Glutamatergic neuron (in vitro differentiated cells): ENCODE measurements around the gene ARID3A. TPM values are rescaled to one million over a fixed set of nuclear protein-coding genes. Genes with fewer than 3 reads are reported as not detected.

ENCODE experiments used
- DNase-seq: peaks from one replicate; pipeline ENCODE4 v3.0.0; 2022
- H3K27ac Mint-ChIP-seq: one replicate; pipeline ENCODE4 v1.8.0; 2020; ENCODE audit warnings: mild to moderate bottlenecking, mixed read lengths, inconsistent platforms; ENCODE audit not compliant: unreplicated experiment
- H3K27me3 Mint-ChIP-seq: one replicate; pipeline ENCODE4 v1.8.0; 2020; ENCODE audit warnings: mild to moderate bottlenecking, moderate library complexity, mixed read lengths, inconsistent platforms; ENCODE audit not compliant: unreplicated experiment
- H3K36me3 Mint-ChIP-seq: one replicate; pipeline ENCODE4 v1.8.0; 2020; ENCODE audit warnings: mild to moderate bottlenecking, mixed read lengths, inconsistent platforms; ENCODE audit not compliant: unreplicated experiment
- H3K4me1 Mint-ChIP-seq: one replicate; pipeline ENCODE4 v1.8.0; 2020; ENCODE audit warnings: mild to moderate bottlenecking, low read depth, mixed read lengths, inconsistent platforms; ENCODE audit not compliant: unreplicated experiment
- H3K4me3 Mint-ChIP-seq: one replicate; pipeline ENCODE4 v1.8.0; 2020; ENCODE audit warnings: mild to moderate bottlenecking, mixed read lengths, inconsistent platforms; ENCODE audit not compliant: unreplicated experiment
- H3K9me3 Mint-ChIP-seq: one replicate; pipeline ENCODE4 v1.8.0; 2020; ENCODE audit warnings: mild to moderate bottlenecking, moderate library complexity, mixed read lengths, inconsistent platforms; ENCODE audit not compliant: unreplicated experiment
- CTCF ChIP-seq: fragments of 200-600 bp; sonication (generic); IDR thresholded peaks from one replicate; pipeline ENCODE4 v1.5.0; 2021; ENCODE audit not compliant: partially characterized antibody, unreplicated experiment
- total RNA-seq: library from RNA; stranded (reverse); fragmentation: NEBNext Ultra II Directional; extraction: Animal tissue kit (Norgen Biotek cat#: 25700); gene quantifications from one replicate; pipeline ENCODE4 v1.2.1, GENCODE V29; 2021; ENCODE audit not compliant: unreplicated experiment

ARID3A gene
- total RNA-seq, 1 donor from 2014 or later, result 148 TPM

- Mint-ChIP-seq H3K27ac (no peak overlapping the region), H3K4me3 (no peak overlapping the region), H3K36me3 (no peaks in the 10 kb centered on the region), H3K9me3 (peaks cover 3% of the 10 kb centered on the region), H3K4me1 (no peaks in the 10 kb centered on the region), H3K27me3 (peaks cover 2% of the 10 kb centered on the region)
- DNase-seq, result no peak
- TF ChIP-seq CTCF, result no peak
Measured at GRCh38 chr19:884420-885211, 41.2 kb upstream of the ARID3A start.

- H3K4me3 Mint-ChIP-seq, result no peak overlapping the region
- no peaks in the 10 kb centered on the region for H3K4me1 Mint-ChIP-seq
- H3K9me3 Mint-ChIP-seq, result peaks cover 3% of the 10 kb centered on the region
- H3K27me3 Mint-ChIP-seq, result peaks cover 2% of the 10 kb centered on the region
- no peaks in the 10 kb centered on the region for H3K36me3 Mint-ChIP-seq
- no peak for TF ChIP-seq CTCF
- H3K27ac Mint-ChIP-seq, result no peak overlapping the region
- DNase-seq, result no peak
Measured at GRCh38 chr19:885536-886224, 40.2 kb upstream of the ARID3A start.

GRCh38 chr19:887072-887471 lies 38.8 kb upstream of the ARID3A start:
- H3K4me1 Mint-ChIP-seq, result no peaks in the 10 kb centered on the region
- no peak overlapping the region for H3K27ac Mint-ChIP-seq
- no peak for DNase-seq
- TF ChIP-seq CTCF, result no peak
- no peaks in the 10 kb centered on the region for H3K36me3 Mint-ChIP-seq
- peaks cover 3% of the 10 kb centered on the region for H3K9me3 Mint-ChIP-seq
- peaks cover 2% of the 10 kb centered on the region for H3K27me3 Mint-ChIP-seq
- no peak overlapping the region for H3K4me3 Mint-ChIP-seq

- Mint-ChIP-seq H3K36me3 (no peaks in the 10 kb centered on the region), H3K4me3 (no peak overlapping the region), H3K9me3 (peaks cover 4% of the 10 kb centered on the region), H3K27me3 (no peaks in the 10 kb centered on the region), H3K4me1 (no peaks in the 10 kb centered on the region), H3K27ac (no peak overlapping the region)
- DNase-seq, result no peak
- no peak for TF ChIP-seq CTCF
Measured at GRCh38 chr19:887599-887998, 38.2 kb upstream of the ARID3A start.
